D721Med (cell line): Measurements from ENCODE around the gene FAM200B.
"Not testable (repeated sequence)": the region's sequence is repeated elsewhere in the genome, so short reads cannot be mapped to it uniquely, and the experiment has no call there.

Experiments
- DNase-seq: peaks from one replicate; pipeline ENCODE4 v3.0.0; 2011; ENCODE audit warnings: low spot score; ENCODE audit not compliant: insufficient read length
- FAIRE-seq: peaks from 2 replicates; lab custom pipeline; 2011; peaks lifted over from hg19 to GRCh38; lab: Jason Lieb, UNC
- TF ChIP-seq, protein P1 (sequence below): IDR thresholded peaks from 2 replicates; pipeline ENCODE4 v1.5.1; 2012; ENCODE audit warnings: mild to moderate bottlenecking, control low read depth; ENCODE audit not compliant: insufficient read depth; ENCODE audit errors: missing control alignments

Gene FAM200B

DNA sequence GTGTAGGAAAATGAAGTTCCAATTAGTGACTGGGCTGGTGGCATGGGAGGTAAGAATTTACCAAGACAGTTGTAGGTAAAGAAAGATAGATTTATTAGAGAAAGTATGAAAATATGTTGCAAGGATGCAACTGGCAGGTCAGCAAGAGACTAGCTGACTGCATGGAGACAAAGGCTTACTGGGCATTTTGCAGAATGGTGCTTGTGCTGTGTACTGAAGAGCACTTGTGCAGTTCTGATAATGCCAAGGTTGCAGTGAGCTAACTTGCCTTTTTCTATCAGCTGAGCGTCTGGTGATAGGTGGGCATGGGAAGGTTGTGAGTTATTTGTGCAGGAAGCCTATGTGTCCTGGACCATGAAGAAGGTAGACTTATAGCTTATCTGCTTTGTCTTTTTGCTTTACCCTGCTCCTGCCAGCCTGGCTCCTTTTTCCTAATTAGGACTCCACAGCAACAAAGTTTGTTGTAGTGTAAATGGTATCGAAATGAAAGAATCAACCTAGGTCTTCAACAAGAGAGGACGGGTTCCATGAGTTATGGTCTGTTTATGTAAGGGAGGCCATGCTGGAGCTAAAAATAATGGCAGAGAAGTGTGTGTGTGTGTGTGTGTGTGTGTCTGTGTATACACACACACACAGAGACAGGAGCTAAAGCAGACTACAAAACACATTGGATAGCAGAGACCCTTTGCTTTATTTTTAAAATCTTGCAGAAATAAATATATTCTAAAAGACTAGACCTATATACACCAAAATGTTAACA is 36.2 kb downstream of the FAM200B start:
- FAIRE-seq (no peak), DNase-seq (no peak)
- TF ChIP-seq, protein P1, sequence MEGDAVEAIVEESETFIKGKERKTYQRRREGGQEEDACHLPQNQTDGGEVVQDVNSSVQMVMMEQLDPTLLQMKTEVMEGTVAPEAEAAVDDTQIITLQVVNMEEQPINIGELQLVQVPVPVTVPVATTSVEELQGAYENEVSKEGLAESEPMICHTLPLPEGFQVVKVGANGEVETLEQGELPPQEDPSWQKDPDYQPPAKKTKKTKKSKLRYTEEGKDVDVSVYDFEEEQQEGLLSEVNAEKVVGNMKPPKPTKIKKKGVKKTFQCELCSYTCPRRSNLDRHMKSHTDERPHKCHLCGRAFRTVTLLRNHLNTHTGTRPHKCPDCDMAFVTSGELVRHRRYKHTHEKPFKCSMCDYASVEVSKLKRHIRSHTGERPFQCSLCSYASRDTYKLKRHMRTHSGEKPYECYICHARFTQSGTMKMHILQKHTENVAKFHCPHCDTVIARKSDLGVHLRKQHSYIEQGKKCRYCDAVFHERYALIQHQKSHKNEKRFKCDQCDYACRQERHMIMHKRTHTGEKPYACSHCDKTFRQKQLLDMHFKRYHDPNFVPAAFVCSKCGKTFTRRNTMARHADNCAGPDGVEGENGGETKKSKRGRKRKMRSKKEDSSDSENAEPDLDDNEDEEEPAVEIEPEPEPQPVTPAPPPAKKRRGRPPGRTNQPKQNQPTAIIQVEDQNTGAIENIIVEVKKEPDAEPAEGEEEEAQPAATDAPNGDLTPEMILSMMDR = no peak

DNA sequence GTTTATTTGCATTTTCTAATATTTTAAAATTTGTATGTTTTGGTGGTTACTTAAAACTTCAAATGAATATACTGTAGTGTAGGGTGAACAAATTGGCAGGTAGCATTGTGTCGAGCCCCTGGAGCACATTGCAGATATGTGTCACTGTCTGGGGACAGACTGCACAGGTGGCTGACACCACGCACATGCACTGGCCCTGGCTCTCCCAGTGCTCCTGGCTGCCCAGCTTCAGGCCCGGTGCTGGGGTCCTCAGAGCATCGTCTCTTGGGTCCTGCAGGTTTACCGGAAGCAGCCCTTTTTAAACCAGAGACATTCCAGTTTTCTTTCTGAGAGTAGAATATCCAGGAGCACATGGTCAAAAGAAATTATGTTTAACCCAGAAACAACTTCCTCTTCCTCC is 36.8 kb downstream of the FAM200B start:
- DNase-seq = no peak
- TF ChIP-seq, protein P1 = no peak
- no peak for FAIRE-seq

GRCh38 chr4:15718959-15719358 is 37.3 kb downstream of the FAM200B start:
- TF ChIP-seq, protein P1 = no peak
- FAIRE-seq (no peak), DNase-seq (no peak)

DNA sequence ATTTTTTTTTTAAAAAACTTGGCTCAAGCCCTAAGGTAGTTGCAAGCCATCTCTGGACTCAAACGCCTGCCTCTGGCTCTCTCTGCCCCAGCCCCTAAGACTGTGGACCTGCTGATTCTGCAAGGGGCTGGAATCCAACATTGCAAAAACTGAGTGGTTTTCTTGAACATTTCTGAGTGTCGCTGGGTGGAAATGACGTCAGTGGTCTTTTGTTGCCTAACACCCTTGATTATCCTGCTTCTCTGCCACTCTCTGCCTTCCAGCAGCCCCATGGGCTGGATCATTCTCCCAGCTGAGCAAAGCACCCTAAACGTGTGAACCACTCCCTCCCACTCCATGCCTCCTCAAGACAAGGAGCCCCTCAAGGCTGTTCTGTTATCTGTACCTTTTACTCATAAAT is 37.9 kb downstream of the FAM200B start:
- FAIRE-seq (no peak), DNase-seq (no peak)
- TF ChIP-seq, protein P1 = no peak

- TF ChIP-seq, protein P1 = no peak
- no peak for DNase-seq
- FAIRE-seq = no peak
Observed at GRCh38 chr4:15720851-15721250, 39.2 kb downstream of the FAM200B start.

GRCh38 chr4:15725608-15726007 is 44.0 kb downstream of the FAM200B start:
- no peak for FAIRE-seq
- TF ChIP-seq, protein P1 = no peak
- DNase-seq = no peak

DNA sequence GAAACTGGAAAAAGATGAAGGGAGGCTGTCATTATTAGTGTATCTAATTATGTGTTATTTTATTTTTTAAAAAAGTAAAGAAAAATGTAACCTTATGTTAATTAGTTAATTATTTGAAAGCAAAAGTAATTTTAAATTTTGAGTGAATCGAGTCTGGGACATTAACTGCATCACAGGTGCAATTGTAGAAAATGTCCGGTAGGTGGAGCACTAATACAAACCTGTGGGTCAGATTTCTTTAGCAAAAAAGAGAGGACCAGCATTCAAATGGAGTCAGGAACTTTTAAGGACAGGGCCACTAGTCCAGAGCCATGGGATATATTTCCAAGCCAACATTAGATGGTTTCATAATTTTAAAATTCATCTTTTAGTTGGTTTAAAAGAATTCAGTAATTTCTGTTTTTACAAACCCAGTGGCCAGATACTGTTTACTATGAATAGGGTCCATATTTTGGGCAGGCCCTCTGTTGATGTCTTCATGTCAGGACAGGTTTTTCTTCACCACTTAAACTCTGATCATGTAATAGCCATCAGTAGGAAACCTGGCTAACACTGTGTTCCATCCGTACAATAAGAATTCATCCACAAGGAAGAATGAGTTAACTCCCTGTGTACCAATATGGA is 48.4 kb downstream of the FAM200B start:
- FAIRE-seq (no peak), DNase-seq (peak; percentile 37)

GRCh38 chr4:15733061-15733460 is 51.4 kb downstream of the FAM200B start:
- not testable (repeated sequence) for DNase-seq

More for the DNA sequence above, 48.4 kb downstream of the FAM200B start:
- TF ChIP-seq, protein P1 = peak; percentile 84

More at GRCh38 chr4:15733061-15733460, 51.4 kb downstream of the FAM200B start:
- not testable (repeated sequence) for FAIRE-seq
